Measurements from ENCODE around the gene ALMS1. TPM values are rescaled to one million over a fixed set of nuclear protein-coding genes. Genes with fewer than 3 reads are reported as not detected.

ALMS1 gene
- polyA plus RNA-seq, 2 of the 4 experiments (the other 2 are of a cell fraction) = 5.2 to 13.5 TPM

DNA sequence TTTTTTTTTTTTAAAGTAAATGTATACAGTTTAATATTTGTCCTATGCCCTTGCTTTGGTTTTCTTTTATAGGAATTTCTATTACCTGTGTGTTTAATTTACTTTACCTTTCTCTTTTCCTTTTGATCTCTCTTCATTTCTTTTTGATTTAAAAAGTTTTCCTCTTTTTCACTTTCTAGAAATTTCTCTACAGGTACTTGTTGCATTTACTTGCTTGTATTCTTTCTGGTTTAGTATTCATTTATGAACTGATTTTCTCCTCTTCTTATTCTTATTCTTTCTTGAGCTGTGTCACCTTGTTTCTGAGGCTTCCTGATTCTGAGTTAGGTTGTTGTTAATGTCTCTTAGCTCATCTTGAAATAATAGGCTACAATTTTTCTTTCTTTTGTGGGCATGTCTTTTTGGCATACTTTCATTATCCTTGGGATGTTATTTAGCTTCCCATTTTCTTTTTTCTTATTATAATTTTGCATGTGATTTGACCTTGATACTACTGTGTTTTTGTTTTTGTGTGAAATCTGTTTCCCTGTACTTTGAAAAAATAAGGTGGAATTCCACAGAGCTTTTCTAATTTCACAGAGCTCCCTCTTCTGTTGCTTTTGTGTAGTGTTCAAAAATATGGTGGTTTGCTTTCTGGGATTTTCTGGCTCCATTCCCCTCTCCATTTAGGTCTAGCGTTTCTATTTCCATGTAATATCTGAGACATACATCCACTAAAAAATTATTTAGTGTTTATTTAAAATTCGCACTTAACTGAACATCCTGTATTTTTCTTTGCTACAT is 25.5 kb upstream of the ALMS1 start:
- no peak overlapping the region for H3K4me2 ChIP-seq
- 3% methylated on average over 2 of the region's 2 CpGs for WGBS (ENCODE audit: missing lambda C conversion rate)
- H3K4me3 ChIP-seq = no peak overlapping the region
- TF ChIP-seq RNF2 (IDR thresholded peaks at IDR 0.05; ENCODE audit: borderline replicate concordance, low read depth) (no peak), ESRRA (IDR thresholded peaks at IDR 0.05; ENCODE audit: borderline replicate concordance, low read length) (no peak), CTCF (IDR thresholded peaks at IDR 0.05) (peak; percentile 48), RAD21 (conservative IDR thresholded peaks at IDR 0.05 in 1 of 2, IDR thresholded peaks at IDR 0.05 in 1 of 2) (peak; percentile 20 to 36; a peak in 3 of 5 replicates)
- ChIA-PET CTCF (interaction anchor here (0.6 to 1.5 kb wide), 11 partner anchors 9 to 468 kb away, joined by 3 to 6 read pairs (median 4); no protein-coding TSS in a partner anchor), POLR2A (interaction anchor here (0.7 to 1.0 kb wide), 2 partner anchors 26 to 66 kb away, joined by 3 read pairs; partner anchors contain the start of gene ALMS1)
- no peak for FAIRE-seq
- H3K27ac ChIP-seq = no peak overlapping the region
- peak in 1 of 2 experiments; percentile 23 for DNase-seq (ENCODE audit: low read depth in 1 of 2, low spot score in 1 of 2)
- ATAC-seq = no peak; a peak in 1 of 6 replicates
- H3K4me1 ChIP-seq = no peaks in the 10 kb centered on the region
- H3K9me3 ChIP-seq = no peaks in the 10 kb centered on the region; the same call in 2 of the 3 replicates

GRCh38 chr2:73366060-73366459 is 19.6 kb upstream of the ALMS1 start:
- no peak for ATAC-seq
- no peak overlapping the region for H3K4me3 ChIP-seq
- WGBS (ENCODE audit: missing lambda C conversion rate) = 83% methylated on average over 1 of the region's 1 CpG
- FAIRE-seq = no peak
- no peaks in the 10 kb centered on the region for H3K4me1 ChIP-seq
- DNase-seq (ENCODE audit: low read depth in 1 of 2, low spot score in 1 of 2) = no peak
- H3K9me3 ChIP-seq = peaks cover 4% of the 10 kb centered on the region; the same call in 1 of the 3 replicates
- no peak overlapping the region for H3K4me2 ChIP-seq
- TF ChIP-seq ZSCAN20 (CRISPR knock-in tag; IDR thresholded peaks at IDR 0.05) (no peak), PHF8 (IDR thresholded peaks at IDR 0.05; ENCODE audit: borderline replicate concordance, low read depth) (no peak), MAFK (IDR thresholded peaks at IDR 0.05; ENCODE audit: partially characterized antibody) (no peak), ESRRA (IDR thresholded peaks at IDR 0.05; ENCODE audit: borderline replicate concordance, low read length) (no peak), RAD21 (conservative IDR thresholded peaks at IDR 0.05 in 1 of 2, IDR thresholded peaks at IDR 0.05 in 1 of 2) (no peak), RFX5 (IDR thresholded peaks at IDR 0.05) (no peak), POLR2AphosphoS2 (conservative IDR thresholded peaks at IDR 0.05; ENCODE audit: low read length) (no peak), FOSB (CRISPR knock-in tag; IDR thresholded peaks at IDR 0.05) (no peak), ZFP36 (IDR thresholded peaks at IDR 0.05; ENCODE audit: borderline replicate concordance, partially characterized antibody) (no peak), TFCP2L1 (CRISPR knock-in tag; IDR thresholded peaks at IDR 0.05) (no peak)
- TF ChIP-seq, protein P1, sequence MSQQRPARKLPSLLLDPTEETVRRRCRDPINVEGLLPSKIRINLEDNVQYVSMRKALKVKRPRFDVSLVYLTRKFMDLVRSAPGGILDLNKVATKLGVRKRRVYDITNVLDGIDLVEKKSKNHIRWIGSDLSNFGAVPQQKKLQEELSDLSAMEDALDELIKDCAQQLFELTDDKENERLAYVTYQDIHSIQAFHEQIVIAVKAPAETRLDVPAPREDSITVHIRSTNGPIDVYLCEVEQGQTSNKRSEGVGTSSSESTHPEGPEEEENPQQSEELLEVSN (IDR thresholded peaks at IDR 0.05; ENCODE audit: borderline replicate concordance, low read depth) = no peak
- TF ChIP-seq, protein P2, sequence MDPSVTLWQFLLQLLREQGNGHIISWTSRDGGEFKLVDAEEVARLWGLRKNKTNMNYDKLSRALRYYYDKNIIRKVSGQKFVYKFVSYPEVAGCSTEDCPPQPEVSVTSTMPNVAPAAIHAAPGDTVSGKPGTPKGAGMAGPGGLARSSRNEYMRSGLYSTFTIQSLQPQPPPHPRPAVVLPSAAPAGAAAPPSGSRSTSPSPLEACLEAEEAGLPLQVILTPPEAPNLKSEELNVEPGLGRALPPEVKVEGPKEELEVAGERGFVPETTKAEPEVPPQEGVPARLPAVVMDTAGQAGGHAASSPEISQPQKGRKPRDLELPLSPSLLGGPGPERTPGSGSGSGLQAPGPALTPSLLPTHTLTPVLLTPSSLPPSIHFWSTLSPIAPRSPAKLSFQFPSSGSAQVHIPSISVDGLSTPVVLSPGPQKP (IDR thresholded peaks at IDR 0.05; ENCODE audit: low read depth, low read length) = no peak
- TF ChIP-seq, protein P3, sequence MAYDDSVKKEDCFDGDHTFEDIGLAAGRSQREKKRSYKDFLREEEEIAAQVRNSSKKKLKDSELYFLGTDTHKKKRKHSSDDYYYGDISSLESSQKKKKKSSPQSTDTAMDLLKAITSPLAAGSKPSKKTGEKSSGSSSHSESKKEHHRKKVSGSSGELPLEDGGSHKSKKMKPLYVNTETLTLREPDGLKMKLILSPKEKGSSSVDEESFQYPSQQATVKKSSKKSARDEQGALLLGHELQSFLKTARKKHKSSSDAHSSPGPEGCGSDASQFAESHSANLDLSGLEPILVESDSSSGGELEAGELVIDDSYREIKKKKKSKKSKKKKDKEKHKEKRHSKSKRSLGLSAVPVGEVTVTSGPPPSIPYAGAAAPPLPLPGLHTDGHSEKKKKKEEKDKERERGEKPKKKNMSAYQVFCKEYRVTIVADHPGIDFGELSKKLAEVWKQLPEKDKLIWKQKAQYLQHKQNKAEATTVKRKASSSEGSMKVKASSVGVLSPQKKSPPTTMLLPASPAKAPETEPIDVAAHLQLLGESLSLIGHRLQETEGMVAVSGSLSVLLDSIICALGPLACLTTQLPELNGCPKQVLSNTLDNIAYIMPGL (CRISPR knock-in tag; IDR thresholded peaks at IDR 0.05; ENCODE audit: borderline replicate concordance) = no peak
- ChIA-PET CTCF (interaction anchor here (0.6 kb wide), 1 partner anchor 30 kb away, joined by 3 read pairs; no protein-coding TSS in a partner anchor), POLR2A (no interaction called here)
- no peak overlapping the region for H3K27ac ChIP-seq
